ENCODE results near the gene STEAP1B. TPM values are rescaled to one million over a fixed set of nuclear protein-coding genes. Genes with fewer than 3 reads are reported as not detected.
"Not testable (repeated sequence)": the region's sequence is repeated elsewhere in the genome, so short reads cannot be mapped to it uniquely, and the experiment has no call there.

Gene STEAP1B
- total RNA-seq, 1 experiment from 2014 or later = not detected

GRCh38 chr7:22435105-22435504, 64.9 kb downstream of the STEAP1B start:
- Histone ChIP-seq H3K27ac (no peak overlapping the region), H3K4me1 (peaks cover 17% of the 10 kb centered on the region), H3K4me3 (no peak overlapping the region), H3K9me3 (replicated peaks) (no peaks in the 10 kb centered on the region), H3K36me3 (no peaks in the 10 kb centered on the region), H3K27me3 (no peaks in the 10 kb centered on the region)
- no peak for DNase-seq

- Histone ChIP-seq H3K4me1 (peaks cover 17% of the 10 kb centered on the region), H3K4me3 (no peak overlapping the region), H3K9me3 (replicated peaks) (no peaks in the 10 kb centered on the region), H3K36me3 (no peaks in the 10 kb centered on the region), H3K27me3 (no peaks in the 10 kb centered on the region), H3K27ac (peak overlapping the region; percentile 47)
- peak; percentile 59 to 77 for DNase-seq
These were observed 66.1 kb downstream of the STEAP1B start for GRCh38 chr7:22433710-22434460.

GRCh38 chr7:22433165-22433700, 66.8 kb downstream of the STEAP1B start:
- DNase-seq; H3K9me3 ChIP-seq (replicated peaks); H3K27me3 ChIP-seq; H3K36me3 ChIP-seq; H3K4me3 ChIP-seq: not testable (repeated sequence)
- H3K27ac ChIP-seq = peak overlapping the region; percentile 47
- H3K4me1 ChIP-seq = peaks cover 17% of the 10 kb centered on the region

GRCh38 chr7:22432203-22432718, 67.7 kb downstream of the STEAP1B start:
- Histone ChIP-seq H3K4me1 (peaks cover 17% of the 10 kb centered on the region), H3K27me3 (no peaks in the 10 kb centered on the region), H3K27ac (no peak overlapping the region), H3K4me3 (no peak overlapping the region), H3K36me3 (no peaks in the 10 kb centered on the region), H3K9me3 (replicated peaks) (no peaks in the 10 kb centered on the region)
- no peak for DNase-seq

- DNase-seq = no peak
- Histone ChIP-seq H3K4me1 (peaks cover 17% of the 10 kb centered on the region), H3K27ac (no peak overlapping the region), H3K36me3 (no peaks in the 10 kb centered on the region), H3K27me3 (no peaks in the 10 kb centered on the region), H3K4me3 (no peak overlapping the region), H3K9me3 (replicated peaks) (no peaks in the 10 kb centered on the region)
These were observed 69.5 kb downstream of the STEAP1B start for GRCh38 chr7:22430457-22430856.

GRCh38 chr7:22429386-22429785, 70.6 kb downstream of the STEAP1B start:
- Histone ChIP-seq H3K27ac (no peak overlapping the region), H3K36me3 (no peaks in the 10 kb centered on the region), H3K27me3 (no peaks in the 10 kb centered on the region), H3K4me1 (peaks cover 14% of the 10 kb centered on the region), H3K4me3 (no peak overlapping the region), H3K9me3 (replicated peaks) (no peaks in the 10 kb centered on the region)
- no peak for DNase-seq

- Histone ChIP-seq H3K27me3 (no peaks in the 10 kb centered on the region), H3K4me3 (no peak overlapping the region), H3K4me1 (peaks cover 3% of the 10 kb centered on the region; the same call in 1 of the 2 replicates), H3K36me3 (no peaks in the 10 kb centered on the region), H3K9me3 (replicated peaks) (no peaks in the 10 kb centered on the region), H3K27ac (no peak overlapping the region)
- DNase-seq = no peak
These were observed 72.1 kb downstream of the STEAP1B start for GRCh38 chr7:22427855-22428254.

GRCh38 chr7:22427104-22427503, 72.9 kb downstream of the STEAP1B start:
- Histone ChIP-seq H3K27ac (no peak overlapping the region), H3K36me3 (no peaks in the 10 kb centered on the region), H3K4me1 (no peaks in the 10 kb centered on the region), H3K4me3 (no peak overlapping the region), H3K27me3 (no peaks in the 10 kb centered on the region), H3K9me3 (replicated peaks) (no peaks in the 10 kb centered on the region)
- no peak for DNase-seq

- Histone ChIP-seq H3K27me3 (no peaks in the 10 kb centered on the region), H3K9me3 (replicated peaks) (no peaks in the 10 kb centered on the region), H3K27ac (no peak overlapping the region), H3K4me1 (no peaks in the 10 kb centered on the region), H3K36me3 (no peaks in the 10 kb centered on the region), H3K4me3 (no peak overlapping the region)
- no peak for DNase-seq
These were observed 73.4 kb downstream of the STEAP1B start for GRCh38 chr7:22426463-22427094.

- no peak overlapping the region for H3K27ac ChIP-seq
- no peaks in the 10 kb centered on the region for H3K9me3 ChIP-seq (replicated peaks)
- no peak overlapping the region for H3K4me3 ChIP-seq
- H3K27me3 ChIP-seq = no peaks in the 10 kb centered on the region
- H3K4me1 ChIP-seq = no peaks in the 10 kb centered on the region
- DNase-seq = no peak
- H3K36me3 ChIP-seq = no peaks in the 10 kb centered on the region
These were observed 74.6 kb downstream of the STEAP1B start for GRCh38 chr7:22425361-22425760.

- H3K36me3 ChIP-seq = no peaks in the 10 kb centered on the region
- no peak overlapping the region for H3K27ac ChIP-seq
- H3K27me3 ChIP-seq = no peaks in the 10 kb centered on the region
- H3K4me1 ChIP-seq = no peaks in the 10 kb centered on the region
- no peak overlapping the region for H3K4me3 ChIP-seq
- H3K9me3 ChIP-seq (replicated peaks) = no peaks in the 10 kb centered on the region
- DNase-seq = no peak
These were observed 77.0 kb downstream of the STEAP1B start for GRCh38 chr7:22422831-22423615.

GRCh38 chr7:22420973-22421635, 78.9 kb downstream of the STEAP1B start:
- Histone ChIP-seq H3K27me3 (no peaks in the 10 kb centered on the region), H3K27ac (no peak overlapping the region)

GRCh38 chr7:22420008-22420407, 80.0 kb downstream of the STEAP1B start:
- H3K9me3 ChIP-seq (replicated peaks) = no peaks in the 10 kb centered on the region

More at GRCh38 chr7:22420973-22421635, 78.9 kb downstream of the STEAP1B start:
- H3K36me3 ChIP-seq = no peaks in the 10 kb centered on the region
- no peaks in the 10 kb centered on the region for H3K4me1 ChIP-seq
- no peak for DNase-seq
- no peaks in the 10 kb centered on the region for H3K9me3 ChIP-seq (replicated peaks)
- H3K4me3 ChIP-seq = no peak overlapping the region

GRCh38 chr7:22419488-22419887, 80.5 kb downstream of the STEAP1B start:
- DNase-seq = no peak
- Histone ChIP-seq H3K36me3 (no peaks in the 10 kb centered on the region), H3K27me3 (no peaks in the 10 kb centered on the region), H3K27ac (no peak overlapping the region), H3K4me1 (no peaks in the 10 kb centered on the region), H3K4me3 (no peak overlapping the region), H3K9me3 (replicated peaks) (no peaks in the 10 kb centered on the region)

More at GRCh38 chr7:22420008-22420407, 80.0 kb downstream of the STEAP1B start:
- no peaks in the 10 kb centered on the region for H3K27me3 ChIP-seq
- no peak overlapping the region for H3K4me3 ChIP-seq
- no peak for DNase-seq
- H3K27ac ChIP-seq = no peak overlapping the region
- H3K4me1 ChIP-seq = no peaks in the 10 kb centered on the region
- no peaks in the 10 kb centered on the region for H3K36me3 ChIP-seq
